ENCODE results near the gene ERC2.
"Not testable (repeated sequence)": the region's sequence is repeated elsewhere in the genome, so short reads cannot be mapped to it uniquely, and the experiment has no call there.

The ERC2 gene

GRCh38 chr3:56282341-56282740 lies 185.9 kb downstream of the ERC2 start:
- Histone ChIP-seq H3K4me2 (ENCODE audit: low read length) (no peak overlapping the region), H3K9ac (ENCODE audit: low read depth, low read length) (no peak overlapping the region), H3K4me3 (ENCODE audit: low read length) (no peak overlapping the region), H3K36me3 (ENCODE audit: insufficient read depth, low read length) (no peaks in the 10 kb centered on the region), H3K4me1 (ENCODE audit: control insufficient read depth, insufficient read depth, low read length) (no peaks in the 10 kb centered on the region), H3K9me3 (replicated peaks; ENCODE audit: low read length) (no peaks in the 10 kb centered on the region), H3K27me3 (ENCODE audit: control insufficient read depth, insufficient read depth, low read length) (peaks cover 22% of the 10 kb centered on the region)

- no peak overlapping the region for H3K4me2 ChIP-seq (ENCODE audit: low read length)
- no peaks in the 10 kb centered on the region for H3K9me3 ChIP-seq (replicated peaks; ENCODE audit: low read length)
- no peak overlapping the region for H3K9ac ChIP-seq (ENCODE audit: low read depth, low read length)
These were observed 191.0 kb downstream of the ERC2 start for GRCh38 chr3:56277236-56277635.

DNA sequence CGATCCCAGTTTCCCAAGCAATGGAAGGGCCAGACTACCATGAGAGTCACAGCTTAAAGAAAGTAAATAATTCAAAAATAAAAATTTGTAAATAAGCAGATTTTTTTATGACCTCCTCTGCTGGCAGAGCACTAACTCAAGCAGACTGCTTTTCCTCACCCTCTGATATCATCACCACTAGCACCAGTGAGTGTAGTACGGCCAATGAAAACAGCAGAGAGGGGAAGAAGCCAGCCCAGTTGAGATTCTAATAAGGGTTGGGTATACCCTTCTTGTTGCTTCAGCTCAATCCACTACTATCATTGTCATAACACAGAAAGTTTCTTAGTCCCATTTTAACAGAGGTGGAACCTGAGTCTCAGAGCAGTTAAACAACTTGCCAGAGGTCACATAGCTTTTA lies 193.1 kb downstream of the ERC2 start:
- H3K4me1 ChIP-seq (ENCODE audit: control insufficient read depth, insufficient read depth, low read length): no peaks in the 10 kb centered on the region
- no peaks in the 10 kb centered on the region for H3K9me3 ChIP-seq (replicated peaks; ENCODE audit: low read length)
- H3K9ac ChIP-seq (ENCODE audit: low read depth, low read length): no peak overlapping the region
- H3K4me2 ChIP-seq (ENCODE audit: low read length): no peak overlapping the region
- H3K4me3 ChIP-seq (ENCODE audit: low read length): no peak overlapping the region
- no peaks in the 10 kb centered on the region for H3K36me3 ChIP-seq (ENCODE audit: insufficient read depth, low read length)
- peaks cover 5% of the 10 kb centered on the region for H3K27me3 ChIP-seq (ENCODE audit: control insufficient read depth, insufficient read depth, low read length)

More at GRCh38 chr3:56277236-56277635, 191.0 kb downstream of the ERC2 start:
- Histone ChIP-seq H3K36me3 (ENCODE audit: insufficient read depth, low read length) (no peaks in the 10 kb centered on the region), H3K4me1 (ENCODE audit: control insufficient read depth, insufficient read depth, low read length) (no peaks in the 10 kb centered on the region), H3K27me3 (ENCODE audit: control insufficient read depth, insufficient read depth, low read length) (peaks cover 6% of the 10 kb centered on the region), H3K4me3 (ENCODE audit: low read length) (no peak overlapping the region)

DNA sequence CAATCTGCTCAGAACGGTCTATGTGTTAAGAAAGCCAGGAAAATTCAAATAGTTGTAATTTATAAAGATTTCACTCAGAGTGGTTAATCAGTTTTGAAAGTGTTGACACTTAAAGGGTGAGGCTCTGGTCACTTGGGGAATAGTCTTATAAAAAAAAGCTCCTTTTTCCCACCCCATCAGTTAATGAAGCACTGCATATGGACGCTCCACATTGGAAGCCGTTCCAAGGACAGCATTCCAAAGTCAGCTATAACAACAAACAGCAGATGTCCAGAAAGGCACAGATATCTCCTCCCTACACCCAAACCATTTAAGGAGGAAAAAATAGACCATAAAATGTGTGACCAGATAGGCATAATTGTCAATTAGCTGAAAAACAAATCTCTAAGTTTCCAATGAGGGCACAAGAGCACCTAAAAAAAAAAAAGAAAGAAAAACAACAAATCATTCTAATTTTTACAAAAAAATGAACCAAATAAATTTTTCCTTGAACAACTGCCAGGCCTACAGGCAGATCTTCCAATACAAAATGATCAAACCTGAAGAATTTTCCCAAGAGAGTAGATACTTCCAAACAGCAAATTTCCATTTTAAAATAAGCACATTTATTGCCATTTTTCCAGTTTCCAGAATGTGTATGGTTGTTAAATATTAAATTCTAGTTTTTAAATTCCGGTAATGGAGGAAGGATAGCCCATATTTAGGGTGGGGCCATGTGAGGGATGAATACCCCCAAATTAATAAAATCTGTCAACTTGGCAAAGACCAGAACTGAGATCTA lies 198.3 kb downstream of the ERC2 start:
- Histone ChIP-seq H3K4me2 (ENCODE audit: low read length) (no peak overlapping the region), H3K9me3 (replicated peaks; ENCODE audit: low read length) (no peaks in the 10 kb centered on the region), H3K4me1 (ENCODE audit: control insufficient read depth, insufficient read depth, low read length) (no peaks in the 10 kb centered on the region), H3K4me3 (ENCODE audit: low read length) (no peak overlapping the region), H3K9ac (ENCODE audit: low read depth, low read length) (no peak overlapping the region), H3K36me3 (ENCODE audit: insufficient read depth, low read length) (no peaks in the 10 kb centered on the region), H3K27me3 (ENCODE audit: control insufficient read depth, insufficient read depth, low read length) (no peaks in the 10 kb centered on the region)

DNA sequence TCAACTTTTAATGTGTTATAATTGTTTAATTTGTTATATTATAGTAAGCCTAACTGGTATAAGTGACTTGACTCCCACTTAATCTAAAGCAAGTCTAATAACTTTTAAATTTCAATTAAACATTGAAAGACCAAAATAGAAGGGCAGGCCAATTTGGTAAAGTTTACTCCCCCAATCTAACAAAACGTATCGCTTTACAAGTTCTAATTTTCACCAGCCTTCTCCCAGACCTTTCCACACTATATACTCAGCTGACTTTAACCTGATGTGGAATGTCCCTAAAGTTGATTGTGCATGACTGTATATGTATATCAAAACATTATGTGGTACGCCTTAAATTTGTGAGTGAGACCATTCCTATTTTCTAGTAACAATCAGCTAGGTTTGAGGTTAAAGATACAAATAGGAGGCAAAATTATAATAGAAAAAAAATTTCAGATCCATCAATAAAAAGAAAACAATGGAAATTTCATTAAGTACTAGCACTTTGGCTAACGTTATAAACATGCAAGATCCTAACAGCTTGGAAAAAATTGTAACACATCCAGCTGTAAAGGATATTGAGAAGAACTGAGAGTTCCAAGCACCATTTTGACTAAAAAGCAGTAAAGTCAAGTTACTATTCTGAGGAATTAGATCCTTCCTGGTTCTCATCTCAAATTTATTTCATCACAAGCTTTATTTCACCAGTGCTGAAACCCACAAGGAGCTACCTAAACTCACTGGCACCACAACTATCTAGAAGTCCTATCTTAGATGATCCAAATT lies 199.5 kb downstream of the ERC2 start:
- Histone ChIP-seq H3K4me3 (ENCODE audit: low read length) (no peak overlapping the region), H3K4me1 (ENCODE audit: control insufficient read depth, insufficient read depth, low read length) (no peaks in the 10 kb centered on the region), H3K27me3 (ENCODE audit: control insufficient read depth, insufficient read depth, low read length) (no peaks in the 10 kb centered on the region), H3K9me3 (replicated peaks; ENCODE audit: low read length) (no peaks in the 10 kb centered on the region), H3K36me3 (ENCODE audit: insufficient read depth, low read length) (no peaks in the 10 kb centered on the region), H3K4me2 (ENCODE audit: low read length) (no peak overlapping the region), H3K9ac (ENCODE audit: low read depth, low read length) (no peak overlapping the region)

- not testable (repeated sequence) for H3K4me1 ChIP-seq (ENCODE audit: control insufficient read depth, insufficient read depth, low read length); H3K9me3 ChIP-seq (replicated peaks; ENCODE audit: low read length); H3K27me3 ChIP-seq (ENCODE audit: control insufficient read depth, insufficient read depth, low read length); H3K36me3 ChIP-seq (ENCODE audit: insufficient read depth, low read length); H3K4me3 ChIP-seq (ENCODE audit: low read length); H3K9ac ChIP-seq (ENCODE audit: low read depth, low read length); H3K4me2 ChIP-seq (ENCODE audit: low read length)
These were observed 206.4 kb downstream of the ERC2 start for GRCh38 chr3:56261852-56262251.

DNA sequence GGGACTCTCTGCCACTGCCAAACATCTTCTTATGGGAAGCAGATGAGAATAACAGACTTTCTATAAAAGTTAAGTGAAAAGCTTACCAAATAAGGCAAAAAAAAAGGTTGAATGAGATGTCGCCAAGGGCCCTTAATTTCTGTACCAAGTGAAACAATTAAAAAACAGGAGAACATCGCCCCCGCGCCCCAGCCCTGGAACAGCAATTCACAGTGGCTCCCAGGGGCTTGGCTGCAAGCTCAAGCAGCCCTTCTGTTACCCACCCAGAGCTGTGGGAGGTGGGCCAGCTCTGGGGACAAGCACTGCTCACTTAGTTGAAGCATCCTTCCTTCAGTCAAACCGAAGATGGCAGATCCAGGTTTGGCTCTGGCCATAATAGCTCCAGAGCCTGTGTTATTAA lies 208.0 kb downstream of the ERC2 start:
- Histone ChIP-seq H3K4me2 (ENCODE audit: low read length) (no peak overlapping the region), H3K9ac (ENCODE audit: low read depth, low read length) (no peak overlapping the region), H3K27me3 (ENCODE audit: control insufficient read depth, insufficient read depth, low read length) (peaks cover 3% of the 10 kb centered on the region), H3K36me3 (ENCODE audit: insufficient read depth, low read length) (no peaks in the 10 kb centered on the region), H3K9me3 (replicated peaks; ENCODE audit: low read length) (no peaks in the 10 kb centered on the region), H3K4me3 (ENCODE audit: low read length) (no peak overlapping the region), H3K4me1 (ENCODE audit: control insufficient read depth, insufficient read depth, low read length) (no peaks in the 10 kb centered on the region)

GRCh38 chr3:56257826-56258225 lies 210.4 kb downstream of the ERC2 start:
- Histone ChIP-seq H3K9me3 (replicated peaks; ENCODE audit: low read length) (no peaks in the 10 kb centered on the region), H3K4me3 (ENCODE audit: low read length) (no peak overlapping the region), H3K4me1 (ENCODE audit: control insufficient read depth, insufficient read depth, low read length) (no peaks in the 10 kb centered on the region), H3K36me3 (ENCODE audit: insufficient read depth, low read length) (no peaks in the 10 kb centered on the region), H3K9ac (ENCODE audit: low read depth, low read length) (no peak overlapping the region), H3K4me2 (ENCODE audit: low read length) (no peak overlapping the region), H3K27me3 (ENCODE audit: control insufficient read depth, insufficient read depth, low read length) (peaks cover 3% of the 10 kb centered on the region)

- no peaks in the 10 kb centered on the region for H3K9me3 ChIP-seq (replicated peaks; ENCODE audit: low read length)
- H3K9ac ChIP-seq (ENCODE audit: low read depth, low read length): no peak overlapping the region
- peaks cover 3% of the 10 kb centered on the region for H3K27me3 ChIP-seq (ENCODE audit: control insufficient read depth, insufficient read depth, low read length)
- no peaks in the 10 kb centered on the region for H3K4me1 ChIP-seq (ENCODE audit: control insufficient read depth, insufficient read depth, low read length)
- no peak overlapping the region for H3K4me3 ChIP-seq (ENCODE audit: low read length)
- H3K36me3 ChIP-seq (ENCODE audit: insufficient read depth, low read length): no peaks in the 10 kb centered on the region
- no peak overlapping the region for H3K4me2 ChIP-seq (ENCODE audit: low read length)
These were observed 213.4 kb downstream of the ERC2 start for GRCh38 chr3:56254835-56255234.

- Histone ChIP-seq H3K27me3 (ENCODE audit: control insufficient read depth, insufficient read depth, low read length) (peaks cover 3% of the 10 kb centered on the region), H3K4me2 (ENCODE audit: low read length) (no peak overlapping the region), H3K9me3 (replicated peaks; ENCODE audit: low read length) (no peaks in the 10 kb centered on the region), H3K9ac (ENCODE audit: low read depth, low read length) (no peak overlapping the region), H3K36me3 (ENCODE audit: insufficient read depth, low read length) (no peaks in the 10 kb centered on the region), H3K4me1 (ENCODE audit: control insufficient read depth, insufficient read depth, low read length) (no peaks in the 10 kb centered on the region), H3K4me3 (ENCODE audit: low read length) (no peak overlapping the region)
These were observed 214.2 kb downstream of the ERC2 start for GRCh38 chr3:56253941-56254665.

DNA sequence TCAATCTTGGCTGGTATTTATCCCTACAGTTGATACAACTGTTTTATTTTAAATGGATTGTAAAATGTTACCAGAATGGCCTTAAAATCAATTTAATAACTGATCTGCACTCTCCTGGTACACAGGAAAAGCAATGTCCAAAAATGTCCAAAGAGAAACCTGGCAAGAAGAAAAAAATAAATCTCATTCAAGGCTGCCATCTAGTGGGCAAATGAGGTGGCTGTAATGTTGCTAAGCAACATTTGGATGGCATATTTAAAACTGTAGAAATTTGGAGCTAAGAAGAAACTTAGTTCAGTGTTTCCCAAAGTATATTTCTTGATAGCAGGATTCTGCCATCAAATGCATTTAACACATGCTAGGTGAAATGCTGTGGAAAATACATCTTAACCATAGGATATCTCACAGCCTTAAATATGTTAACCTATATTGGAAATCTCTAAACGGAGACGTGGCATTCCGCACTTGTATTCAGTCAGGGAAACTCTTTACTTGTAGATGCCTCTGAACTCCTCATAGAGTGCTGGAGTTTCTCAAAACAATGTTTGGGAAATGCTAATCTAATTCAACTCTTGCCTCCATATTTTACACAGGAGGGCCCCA lies 216.8 kb downstream of the ERC2 start:
- no peaks in the 10 kb centered on the region for H3K9me3 ChIP-seq (replicated peaks; ENCODE audit: low read length)
- no peak overlapping the region for H3K4me2 ChIP-seq (ENCODE audit: low read length)
- no peak overlapping the region for H3K9ac ChIP-seq (ENCODE audit: low read depth, low read length)
- no peaks in the 10 kb centered on the region for H3K27me3 ChIP-seq (ENCODE audit: control insufficient read depth, insufficient read depth, low read length)
- H3K36me3 ChIP-seq (ENCODE audit: insufficient read depth, low read length): no peaks in the 10 kb centered on the region
- H3K4me1 ChIP-seq (ENCODE audit: control insufficient read depth, insufficient read depth, low read length): no peaks in the 10 kb centered on the region
- no peak overlapping the region for H3K4me3 ChIP-seq (ENCODE audit: low read length)
